ENCODE data around the gene SEMA6A. TPM values are rescaled to one million over a fixed set of nuclear protein-coding genes. Genes with fewer than 3 reads are reported as not detected.

Gene SEMA6A
- total RNA-seq, 4 donors from 2014 or later = 76.7 to 231 (median 117) TPM

GRCh38 chr5:116504593-116505166 is 69.9 kb downstream of the SEMA6A start:
- TF ChIP-seq EP300 (IDR thresholded peaks at IDR 0.05; ENCODE audit: low read depth) (no peak), POLR2AphosphoS5 (IDR thresholded peaks at IDR 0.05) (no peak), CTCF (IDR thresholded peaks at IDR 0.05) (no peak), POLR2A (IDR thresholded peaks at IDR 0.05) (no peak)
- DNase-seq = no peak
- H3K36me3 ChIP-seq = no peaks in the 10 kb centered on the region
- H3K27me3 ChIP-seq = no peaks in the 10 kb centered on the region
- H3K9me3 ChIP-seq = no peaks in the 10 kb centered on the region
- no peak overlapping the region for H3K4me3 ChIP-seq
- intact Hi-C loops (cut with DNase I; ENCODE audit: low total_unique reads) (no loop called here), in situ Hi-C loops (cut with MboI; ENCODE audit: low pct_ligation_motif_present in 1 of 4, low pct_unique_long_range_greater_than_20kb in 1 of 4, low sequenced_read_pairs in 3 of 4) (no loop called here)
- 83 to 86% methylated on average over 6 to 8 of the region's 8 CpGs for WGBS, 2 donors (ENCODE audit: low coverage in 1 of 2)
- no peak overlapping the region for H3K27ac ChIP-seq
- peaks cover 6 to 37% (median 16%) of the 10 kb centered on the region in 4 donors for H3K4me1 ChIP-seq

GRCh38 chr5:116502616-116503015 is 72.0 kb downstream of the SEMA6A start:
- H3K4me3 ChIP-seq = no peak overlapping the region
- no peaks in the 10 kb centered on the region for H3K9me3 ChIP-seq
- TF ChIP-seq POLR2A (IDR thresholded peaks at IDR 0.05) (no peak), POLR2AphosphoS5 (IDR thresholded peaks at IDR 0.05) (peak in 1 of 3 donors; percentile 11)
- H3K27me3 ChIP-seq = no peaks in the 10 kb centered on the region
- H3K36me3 ChIP-seq = no peaks in the 10 kb centered on the region
- peak overlapping the region in 2 of 4 donors; percentile 11 to 36 for H3K27ac ChIP-seq
- in situ Hi-C loops (cut with MboI; ENCODE audit: low pct_ligation_motif_present in 1 of 4, low pct_unique_long_range_greater_than_20kb in 1 of 4, low sequenced_read_pairs in 3 of 4) = no loop called here
- WGBS, 2 donors (ENCODE audit: low coverage in 1 of 2) = 50% methylated on average over 3 of the region's 3 CpGs; no CpG with 5 or more reads in 1 of the 2 donors
- intact Hi-C loops (cut with DNase I; ENCODE audit: low total_unique reads) = no loop called here
- peaks cover 6 to 52% (median 23%) of the 10 kb centered on the region in 4 donors for H3K4me1 ChIP-seq
- no peak for DNase-seq

- H3K27ac ChIP-seq = peak overlapping the region in 1 of 4 donors; percentile 36
- in situ Hi-C loops (cut with MboI; ENCODE audit: low pct_ligation_motif_present in 1 of 4, low pct_unique_long_range_greater_than_20kb in 1 of 4, low sequenced_read_pairs in 3 of 4) = no loop called here
- H3K27me3 ChIP-seq = no peaks in the 10 kb centered on the region
- no peak for TF ChIP-seq EP300 (IDR thresholded peaks at IDR 0.05; ENCODE audit: low read depth)
- TF ChIP-seq POLR2A (IDR thresholded peaks at IDR 0.05) = no peak
- no peak for TF ChIP-seq POLR2AphosphoS5 (IDR thresholded peaks at IDR 0.05)
- no peak for TF ChIP-seq CTCF (IDR thresholded peaks at IDR 0.05)
- no peak for DNase-seq
- H3K9me3 ChIP-seq = no peaks in the 10 kb centered on the region
- intact Hi-C loops (cut with DNase I; ENCODE audit: low total_unique reads) = no loop called here
- no peak overlapping the region for H3K4me3 ChIP-seq
- no peaks in the 10 kb centered on the region for H3K36me3 ChIP-seq
- WGBS, 2 donors (ENCODE audit: low coverage in 1 of 2) = 80% methylated on average over 4 of the region's 4 CpGs
- H3K4me1 ChIP-seq = peaks cover 6 to 47% (median 21%) of the 10 kb centered on the region in 4 donors
Observed at GRCh38 chr5:116502138-116502537, 72.5 kb downstream of the SEMA6A start.

- peaks cover 0 to 30% (median 11%) of the 10 kb centered on the region in 4 donors for H3K4me1 ChIP-seq
- H3K27ac ChIP-seq = peak overlapping the region in 2 of 4 donors; percentile 34 to 56
- no peak overlapping the region for H3K4me3 ChIP-seq
- WGBS, 2 donors (ENCODE audit: low coverage in 1 of 2) = 50 to 54% methylated on average over 4 of the region's 4 CpGs
- intact Hi-C loops (cut with DNase I; ENCODE audit: low total_unique reads) (no loop called here), in situ Hi-C loops (cut with MboI; ENCODE audit: low pct_ligation_motif_present in 1 of 4, low pct_unique_long_range_greater_than_20kb in 1 of 4, low sequenced_read_pairs in 3 of 4) (no loop called here)
- H3K9me3 ChIP-seq = no peaks in the 10 kb centered on the region
- peak; percentile 32 for DNase-seq
- H3K36me3 ChIP-seq = peaks cover 0 to 19% (median 3%) of the 10 kb centered on the region in 4 donors
- no peak for TF ChIP-seq EP300 (IDR thresholded peaks at IDR 0.05; ENCODE audit: low read depth)
- no peak for TF ChIP-seq POLR2AphosphoS5 (IDR thresholded peaks at IDR 0.05)
- TF ChIP-seq POLR2A (IDR thresholded peaks at IDR 0.05) = no peak
- no peak for TF ChIP-seq CTCF (IDR thresholded peaks at IDR 0.05)
- H3K27me3 ChIP-seq = no peaks in the 10 kb centered on the region
Observed at GRCh38 chr5:116498503-116499048, 76.0 kb downstream of the SEMA6A start.

All from transverse colon (tissue), 4 donors.